Heart right ventricle (tissue), 16 donors: Measurements from ENCODE around the gene PORCN. TPM values are rescaled to one million over a fixed set of nuclear protein-coding genes. Genes with fewer than 3 reads are reported as not detected.
"Not testable (repeated sequence)": the region's sequence is repeated elsewhere in the genome, so short reads cannot be mapped to it uniquely, and the experiment has no call there.

Source experiments
- ATAC-seq, 8 donors: fragments of 200-7000 bp; cut with Tn5 transposase; one replicate each; pipeline ENCODE4 v1.9.1; 2020; ENCODE audit warnings: mild to moderate bottlenecking in 8 of 8, moderate library complexity in 8 of 8, moderate number of reproducible peaks in 1 of 8
- DNase-seq, 2 donors: peaks; one replicate each; pipeline ENCODE4 v3.0.0-alpha.2; 2020
- H3K27ac ChIP-seq, 10 donors: fragments of 200-600 bp; sonication (generic) in 2 of 10; one replicate each; pipeline versions ENCODE4 v1.5.0 to v1.8.0; 2020 to 2022; ENCODE audit warnings: mild to moderate bottlenecking in 3 of 10
- H3K27me3 ChIP-seq, 7 donors: fragments of 200-600 bp; one replicate each; pipeline ENCODE4 v1.8.0; 2021 to 2022; ENCODE audit warnings: mild to moderate bottlenecking in 2 of 7
- H3K36me3 ChIP-seq, 9 donors: fragments of 200-600 bp; sonication (generic) in 1 of 9; one replicate each; pipeline versions ENCODE4 v1.5.0 to v1.8.0; 2020 to 2022; ENCODE audit warnings: mild to moderate bottlenecking in 2 of 9
- H3K4me1 ChIP-seq, 9 donors: fragments of 200-600 bp; sonication (generic) in 1 of 9; one replicate each; pipeline versions ENCODE4 v1.5.0 to v1.8.0; 2020 to 2022; ENCODE audit warnings: mild to moderate bottlenecking in 4 of 9
- H3K4me3 ChIP-seq, 10 donors: fragments of 200-600 bp; sonication (generic) in 2 of 10; one replicate each; pipeline versions ENCODE4 v1.5.0 to v1.8.0; 2020 to 2022; ENCODE audit warnings: mild to moderate bottlenecking in 7 of 10, moderate library complexity in 2 of 10
- H3K9me3 ChIP-seq, 11 donors: fragments of 200-600 bp in 10 of 11; sonication (generic) in 2 of 11; one replicate each; pipeline versions ENCODE4 v1.5.0 to v1.8.0; 2013 to 2022; ENCODE audit warnings: mild to moderate bottlenecking in 2 of 11, control low read depth in 1 of 11, moderate library complexity in 1 of 11
- CTCF ChIP-seq, 9 donors: fragments of 200-600 bp; sonication (generic) in 2 of 9; IDR thresholded peaks; one replicate each; pipeline versions ENCODE4 v1.5.0 to v1.8.0; 2021 to 2022; ENCODE audit warnings: antibody characterized with exemption in 9 of 9, mild to moderate bottlenecking in 5 of 9, moderate library complexity in 1 of 9
- WGBS, 2 donors: extraction: QIAGEN DNeasy Blood & Tissue Kit; methylation state at CpG; one replicate each; pipeline ENCODE4 v1.1.7; 2013; ENCODE audit warnings: inconsistent platforms in 1 of 2; 5-methylcytosine and 5-hydroxymethylcytosine counted together
- intact Hi-C, 10 donors: fragments of 100-400 bp; cut with DNase I; formaldehyde crosslinking; loops; one replicate each; pipeline versions ENCODE4 v1.11.1 to v1.14.2; 2022
- polyA plus RNA-seq, 2 donors: library from polyadenylated mRNA; stranded (reverse); fragments of 200-250 nt; gene quantifications; one replicate each; pipeline ENCODE4 v1.2.3, GENCODE V29; 2013
- total RNA-seq, 10 donors: library from RNA; stranded (reverse); fragmentation: NEBNext Ultra II Directional in 3 of 10; extraction: Animal tissue kit (Norgen Biotek cat#: 25700) in 3 of 10; gene quantifications; one replicate each; pipeline versions ENCODE4 v1.2.1 to v1.2.4, GENCODE V29; 2021 to 2023
- donor health status: Arrhythmogenic right ventricular cardiomyopathy.
- donor health status: ischemic (EF 13 %, LVEDD 7.1; RV severe dilation, severe dysfunction).
- donor health status: healthy with polysubstance abuse.
- donor health status: DM: no; HTN: yes; CAD: no.
- donor health status: DM: no; HTN: no; CAD: no.
- donor health status: ischemic (EF 25% LVEDD 6.9; RV normal size, moderate dysfunction).
- donor health status: ischemic (EF 25% LVEDD 5.7; RV mildly dilated, moderate dysfunction).
- donor health status: healthy.
- donor health status: DM: yes; HTN: yes; CAD: no.
- donor health status: Ischemic cardiomyopathy.
- donor health status: ischemic (EF 35%, LVEDD 5.7; RV mildly dilated, moderate dysfunction).
- donor health status: nonischemic (EF 11% LVEDD 7.7; RV severe dilation, severe dysfunction).
- donor health status: DM: yes; HTN: yes; CAD: no.
- donor health status: PGD.
- donor health status: ischemic (EF 29% LVEDD 5.4; RV normal size, mild dysfunction).
- donor health status: nonischemic (EF 23%, LVEDD 6.1; RV moderate dilation, normal function).

The PORCN gene
- total and polyA plus RNA-seq, 12 donors, result 9.9 to 26.7 (median 13.1) TPM

GRCh38 chrX:48516285-48516684 is 7.5 kb downstream of the PORCN start:
- TF ChIP-seq CTCF (IDR thresholded peaks at IDR 0.05), result no peak
- Histone ChIP-seq H3K27ac (peak overlapping the region in 6 of 10 donors; percentile 40 to 68 (median 57)), H3K4me3 (no peak overlapping the region), H3K27me3 (no peaks in the 10 kb centered on the region), H3K9me3 (no peaks in the 10 kb centered on the region), H3K36me3 (peaks cover 0 to 27% (median 0%) of the 10 kb centered on the region in 9 donors), H3K4me1 (peaks cover 0 to 2% (median 0%) of the 10 kb centered on the region in 9 donors)
- WGBS, 2 donors, result 57 to 62% methylated on average over 10 of the region's 10 CpGs
- DNase-seq, result no peak
- intact Hi-C loops, result no loop called here
- ATAC-seq, result peak in 6 of 8 donors; percentile 8 to 68 (median 44)

DNA sequence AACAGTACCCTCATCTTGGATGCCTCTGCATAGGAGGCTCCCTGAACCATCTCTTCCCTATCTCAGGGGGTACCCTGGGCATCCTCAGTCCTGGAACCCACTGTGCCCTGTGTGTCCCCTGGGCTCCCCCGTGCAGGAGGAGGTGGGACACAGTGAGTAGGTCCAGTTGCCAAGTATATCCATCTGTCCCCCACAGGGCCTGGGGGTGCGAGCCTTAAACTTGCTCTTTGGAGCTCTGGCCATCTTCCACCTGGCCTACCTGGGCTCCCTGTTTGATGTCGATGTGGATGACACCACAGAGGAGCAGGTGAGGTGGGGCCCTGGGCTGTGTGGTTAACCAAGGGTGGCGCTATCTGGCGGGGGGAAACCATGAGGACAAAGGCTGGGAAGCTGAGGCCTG is 8.2 kb downstream of the PORCN start:
- intact Hi-C loops, result no loop called here
- H3K9me3 ChIP-seq, result no peaks in the 10 kb centered on the region
- peak overlapping the region in 5 of 10 donors; percentile 43 to 68 (median 58) for H3K27ac ChIP-seq
- no peaks in the 10 kb centered on the region for H3K27me3 ChIP-seq
- no peak for ATAC-seq
- peaks cover 0 to 3% (median 0%) of the 10 kb centered on the region in 9 donors for H3K4me1 ChIP-seq
- WGBS, 2 donors, result 92% methylated on average over 5 of the region's 5 CpGs
- no peak for DNase-seq
- peaks cover 0 to 24% (median 0%) of the 10 kb centered on the region in 9 donors for H3K36me3 ChIP-seq
- no peak overlapping the region for H3K4me3 ChIP-seq
- no peak for TF ChIP-seq CTCF (IDR thresholded peaks at IDR 0.05)

DNA sequence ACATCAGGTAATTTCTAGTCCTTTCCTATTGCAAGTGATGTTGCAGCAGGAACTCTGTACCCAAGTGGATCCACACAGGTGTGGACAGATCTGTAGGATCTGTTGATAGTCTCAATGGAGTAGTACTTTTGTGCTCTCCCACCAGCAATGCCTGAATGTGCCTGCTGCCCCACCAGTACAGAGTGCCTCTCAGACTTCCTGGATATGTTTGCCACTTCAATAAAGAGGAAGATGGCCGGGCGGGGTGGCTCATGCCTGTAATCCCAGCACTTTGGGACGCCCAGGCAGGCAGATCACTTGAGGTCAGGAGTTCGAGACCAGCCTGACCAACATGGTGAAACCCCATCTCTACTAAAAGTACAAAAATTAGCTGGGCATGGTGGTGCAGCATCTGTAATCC is 10.7 kb downstream of the PORCN start:
- ATAC-seq, intact Hi-C loops, DNase-seq: not testable (repeated sequence)

GRCh38 chrX:48520455-48520854 is 11.7 kb downstream of the PORCN start:
- Histone ChIP-seq H3K4me3 (no peak overlapping the region), H3K27me3 (no peaks in the 10 kb centered on the region), H3K36me3 (peaks cover 0 to 11% (median 0%) of the 10 kb centered on the region in 9 donors), H3K9me3 (no peaks in the 10 kb centered on the region), H3K27ac (no peak overlapping the region), H3K4me1 (peaks cover 0 to 9% (median 3%) of the 10 kb centered on the region in 9 donors)
- intact Hi-C loops, result no loop called here
- ATAC-seq, result no peak
- 91 to 96% methylated on average over 2 of the region's 2 CpGs for WGBS, 2 donors
- no peak for TF ChIP-seq CTCF (IDR thresholded peaks at IDR 0.05)
- DNase-seq, result no peak

More for the DNA sequence above, 10.7 kb downstream of the PORCN start:
- H3K9me3 ChIP-seq, H3K27ac ChIP-seq, H3K4me1 ChIP-seq, H3K27me3 ChIP-seq, H3K4me3 ChIP-seq: not testable (repeated sequence)
- WGBS, 2 donors, result 73 to 75% methylated on average over 4 of the region's 4 CpGs
- peaks cover 0 to 12% (median 0%) of the 10 kb centered on the region in 9 donors for H3K36me3 ChIP-seq

DNA sequence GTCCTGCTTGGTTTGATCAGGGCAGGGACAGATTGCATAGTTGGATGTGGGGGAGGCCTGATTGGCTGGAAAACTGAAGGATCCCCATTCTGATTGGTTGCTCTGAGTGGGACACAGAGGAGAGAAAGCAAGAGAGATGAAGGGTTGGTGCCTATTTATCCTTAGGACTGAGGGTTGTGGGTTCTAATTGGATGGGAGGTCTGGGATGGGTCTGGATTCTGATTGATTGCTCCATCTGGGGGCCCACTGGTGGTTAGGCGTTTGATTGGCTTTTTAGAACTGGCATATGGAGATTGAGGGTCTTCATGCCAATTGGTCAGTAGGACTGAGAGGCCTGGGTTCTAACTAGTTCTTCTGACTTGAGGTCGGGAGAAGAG is 12.2 kb downstream of the PORCN start:
- DNase-seq (no peak), ATAC-seq (no peak)
- peak overlapping the region in 8 of 10 donors; percentile 39 to 72 (median 62) for H3K4me3 ChIP-seq
- no peak for TF ChIP-seq CTCF (IDR thresholded peaks at IDR 0.05)
- peak overlapping the region in 7 of 10 donors; percentile 64 to 76 (median 71) for H3K27ac ChIP-seq
- H3K9me3 ChIP-seq, result no peaks in the 10 kb centered on the region
- peaks cover 0 to 9% (median 3%) of the 10 kb centered on the region in 9 donors for H3K4me1 ChIP-seq
- intact Hi-C loops, result no loop called here
- 44 to 47% methylated on average over 2 of the region's 2 CpGs for WGBS, 2 donors
- H3K36me3 ChIP-seq, result peaks cover 0 to 11% (median 0%) of the 10 kb centered on the region in 9 donors
- H3K27me3 ChIP-seq, result no peaks in the 10 kb centered on the region
